Superior temporal gyrus (tissue), 1 donor: ENCODE measurements around the gene TNK2.
A peak's percentile ranks its signal among the peaks of the same experiment; 100 is the strongest.
"Not testable (repeated sequence)": the region's sequence is repeated elsewhere in the genome, so short reads cannot be mapped to it uniquely, and the experiment has no call there.

ENCODE experiments used
- DNase-seq: peaks from one replicate; pipeline ENCODE4 v3.0.0-alpha.2; 2016; ENCODE audit errors: extremely low spot score

TNK2 gene

GRCh38 chr3:195870442-195870841 lies 37.9 kb downstream of the TNK2 start:
- DNase-seq = no peak

DNA sequence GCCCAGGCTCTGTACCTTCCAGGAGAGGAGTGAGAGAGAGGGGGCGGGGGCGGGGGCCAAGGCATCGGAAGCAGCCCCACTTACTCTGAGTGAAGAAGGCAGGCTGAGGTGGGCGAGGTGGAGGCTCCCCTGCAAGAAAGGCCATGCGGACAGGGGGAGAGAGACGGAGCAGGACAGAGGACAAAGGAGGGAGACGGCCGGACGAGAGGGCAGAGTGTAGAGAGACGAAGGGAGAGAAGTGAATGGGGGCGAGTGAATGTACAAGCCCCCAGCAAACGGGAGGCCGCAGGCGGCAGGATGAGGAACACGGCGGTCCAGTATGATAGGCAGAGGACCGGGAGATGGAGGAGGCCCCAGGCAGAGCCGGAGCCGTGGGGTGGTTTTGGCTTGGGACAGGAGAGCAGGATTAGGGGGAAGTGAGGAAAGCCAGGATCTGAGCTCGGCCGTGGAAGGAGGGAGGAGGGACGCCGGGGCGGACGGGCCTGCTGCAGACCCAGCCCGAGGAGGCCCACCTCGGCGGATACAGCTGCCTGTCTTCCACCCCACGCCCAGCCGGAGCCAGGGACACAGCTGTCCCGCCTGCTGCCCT lies 38.8 kb downstream of the TNK2 start:
- DNase-seq = no peak

DNA sequence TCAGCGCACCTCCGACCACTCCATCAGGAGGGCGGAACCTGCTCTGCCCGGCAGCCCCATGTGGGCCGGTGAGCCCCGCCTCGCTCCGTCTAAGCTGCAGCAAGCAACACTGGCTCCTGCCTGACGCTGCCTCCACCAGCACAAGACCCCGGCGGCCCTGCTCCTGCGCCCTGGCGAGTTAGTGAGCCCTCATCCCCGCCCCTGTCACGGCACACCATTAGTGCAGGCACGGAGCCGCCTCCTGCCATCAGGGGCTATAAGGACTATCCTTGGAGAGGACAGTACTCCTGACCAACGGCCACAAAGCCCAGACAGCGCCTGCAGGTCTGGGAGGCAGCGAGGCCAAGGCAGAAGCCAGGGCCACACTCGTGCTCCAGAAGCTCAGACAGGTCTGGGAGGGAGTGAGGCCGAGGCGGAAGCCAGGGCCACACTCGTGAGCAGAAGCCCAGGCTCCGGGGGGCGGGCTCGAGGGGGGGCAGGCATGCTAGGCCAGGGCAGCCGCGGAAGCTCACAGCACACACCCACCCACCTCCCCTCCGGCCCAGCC lies 39.4 kb downstream of the TNK2 start:
- DNase-seq = no peak

GRCh38 chr3:195868336-195868865 lies 40.0 kb downstream of the TNK2 start:
- DNase-seq = no peak

GRCh38 chr3:195867631-195868335 lies 40.6 kb downstream of the TNK2 start:
- DNase-seq = no peak

- DNase-seq = no peak
Measured at GRCh38 chr3:195866686-195867511, 41.5 kb downstream of the TNK2 start.

DNA sequence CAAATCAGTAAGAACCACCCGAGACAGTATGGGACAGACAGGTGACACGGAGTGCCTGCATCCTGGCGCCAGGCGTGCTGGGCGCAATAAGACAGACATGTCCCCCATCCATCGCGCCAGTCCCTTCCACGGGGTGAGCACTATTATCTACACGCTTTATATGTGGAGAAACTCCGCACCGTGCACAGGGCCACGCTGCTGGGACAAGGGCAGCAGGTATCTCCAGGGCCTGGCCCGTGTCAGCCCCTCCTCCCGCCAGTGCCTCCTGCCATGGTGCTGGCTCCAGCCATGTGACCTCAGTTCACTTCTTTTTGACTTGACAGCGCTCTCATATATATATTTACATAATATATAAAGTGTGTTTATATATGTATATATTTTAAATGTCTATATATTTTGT lies 42.6 kb downstream of the TNK2 start:
- no peak for DNase-seq

- peak; percentile 87 for DNase-seq
Measured at GRCh38 chr3:195863121-195864061, 45.0 kb downstream of the TNK2 start.

DNA sequence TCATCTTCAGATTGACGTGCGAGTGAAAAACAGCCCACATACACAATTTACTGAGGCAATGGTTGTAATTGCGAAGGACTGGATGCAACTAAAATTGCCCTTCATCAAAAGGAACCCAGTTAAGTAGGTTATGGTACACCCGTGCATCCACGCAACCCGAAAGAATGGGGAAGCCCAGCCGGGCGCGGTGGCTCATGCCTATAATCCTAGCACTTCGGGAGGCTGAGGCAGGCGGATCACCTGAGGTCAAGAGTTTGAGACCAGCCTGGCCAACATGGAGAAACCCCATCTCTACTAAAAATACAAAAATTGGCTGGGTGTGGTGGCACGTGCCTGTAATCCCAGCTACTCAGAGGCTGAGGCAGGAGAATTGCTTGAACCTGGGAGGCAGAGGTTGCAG lies 46.0 kb downstream of the TNK2 start:
- not testable (repeated sequence) for DNase-seq

- DNase-seq = no peak
Measured at GRCh38 chr3:195860456-195860855, 47.9 kb downstream of the TNK2 start.

- DNase-seq = no peak
Measured at GRCh38 chr3:195859846-195860411, 48.4 kb downstream of the TNK2 start.

- DNase-seq = peak; percentile 89
Measured at GRCh38 chr3:195859061-195859845, 49.1 kb downstream of the TNK2 start.

DNA sequence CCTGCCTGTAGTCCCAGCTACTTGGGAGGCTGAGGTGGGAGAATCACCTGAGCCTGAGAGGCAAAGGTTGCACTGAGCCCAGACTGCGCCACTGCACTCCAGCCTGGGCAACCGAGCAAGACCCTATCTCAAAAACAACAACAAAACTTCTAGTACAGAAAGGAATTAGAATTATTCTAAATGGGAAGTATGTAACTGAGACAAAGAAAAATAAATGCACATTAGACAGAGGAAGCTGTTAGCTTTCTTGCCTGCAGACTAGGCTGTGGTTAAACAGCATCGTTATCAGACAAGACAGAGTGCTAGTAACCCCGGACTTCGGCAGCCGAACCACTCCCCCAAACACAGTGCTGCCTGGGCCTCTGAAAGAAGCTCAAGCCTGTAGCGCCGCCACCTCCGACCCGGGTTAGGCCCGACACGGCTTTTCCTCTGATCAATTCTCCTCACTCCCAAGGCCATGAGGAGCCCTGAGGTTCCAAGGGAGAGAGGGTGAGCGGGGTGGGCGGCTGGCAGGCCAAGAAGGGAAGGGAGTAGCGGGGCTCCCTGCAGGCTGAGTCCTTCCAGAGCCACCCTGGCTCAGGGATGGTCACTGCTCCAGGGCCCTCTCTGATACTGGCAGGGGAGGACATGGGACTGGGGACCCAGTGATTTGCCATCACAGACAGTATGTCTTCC lies 51.8 kb downstream of the TNK2 start:
- no peak for DNase-seq

DNA sequence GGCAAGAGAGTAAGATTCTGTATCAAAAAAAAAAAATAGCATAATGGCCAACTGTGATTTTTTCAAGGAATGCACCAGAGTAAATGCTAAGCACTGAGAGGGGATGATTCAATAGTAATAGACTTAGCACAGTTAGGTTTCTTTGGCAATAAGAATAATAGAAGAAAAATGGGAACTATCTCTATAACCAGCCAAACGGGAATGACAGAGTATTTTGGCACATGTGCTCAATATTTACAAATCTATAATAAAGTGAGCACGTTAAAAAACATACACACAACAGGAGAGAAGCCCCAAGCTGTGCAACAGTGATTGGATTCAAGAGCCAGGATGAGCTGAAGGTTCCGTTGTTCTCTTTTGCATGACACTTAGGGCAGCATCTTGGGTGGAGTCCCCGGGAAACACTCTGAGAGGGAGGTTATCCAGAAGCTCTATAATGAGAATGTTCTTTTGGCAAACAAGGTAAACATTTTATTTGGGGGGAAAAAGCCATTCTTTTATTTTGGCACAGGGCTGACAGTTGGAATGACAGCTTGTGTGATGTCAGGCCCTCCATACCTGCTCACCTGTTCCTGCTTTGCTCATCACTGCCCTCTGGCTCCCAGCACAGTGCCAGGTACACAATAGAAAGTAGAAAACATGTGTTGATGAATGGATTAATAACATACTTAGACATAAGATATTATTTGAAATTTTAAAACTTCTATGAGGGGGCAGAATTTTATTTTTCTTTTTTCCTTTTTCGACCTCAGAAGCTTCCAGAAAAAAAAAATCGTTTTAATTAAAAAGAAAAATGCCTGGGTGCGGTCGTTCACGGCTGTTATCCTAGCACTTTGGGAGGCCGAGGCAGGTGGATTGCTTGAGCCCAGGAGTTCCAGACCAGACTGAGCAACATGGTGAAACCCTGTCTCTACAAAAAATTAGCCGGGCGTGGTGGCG lies 52.6 kb downstream of the TNK2 start:
- no peak for DNase-seq

GRCh38 chr3:195854628-195855294 lies 53.6 kb downstream of the TNK2 start:
- no peak for DNase-seq

GRCh38 chr3:195853996-195854395 lies 54.4 kb downstream of the TNK2 start:
- DNase-seq = no peak

DNA sequence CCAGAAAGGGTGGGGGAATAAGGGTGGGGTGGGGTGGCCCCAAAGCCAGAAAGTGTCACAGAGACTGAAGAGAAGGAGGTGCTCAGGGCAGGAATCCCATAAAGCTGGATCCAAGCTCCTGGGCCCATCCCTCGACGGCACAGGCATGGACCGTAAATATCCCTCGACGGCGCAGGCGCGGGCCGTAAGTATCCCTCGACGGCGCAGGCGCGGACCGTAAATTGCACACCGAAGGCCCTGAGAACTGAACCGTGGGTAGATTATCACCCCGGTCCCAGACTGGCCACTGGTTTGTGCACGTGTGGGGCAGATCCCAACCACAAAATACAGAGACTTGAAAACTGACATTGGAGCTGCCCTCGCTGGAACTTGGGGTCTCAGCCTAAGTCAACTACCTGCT lies 55.3 kb downstream of the TNK2 start:
- DNase-seq = no peak
